Measurements from ENCODE around the gene COMMD7.

The COMMD7 gene

DNA sequence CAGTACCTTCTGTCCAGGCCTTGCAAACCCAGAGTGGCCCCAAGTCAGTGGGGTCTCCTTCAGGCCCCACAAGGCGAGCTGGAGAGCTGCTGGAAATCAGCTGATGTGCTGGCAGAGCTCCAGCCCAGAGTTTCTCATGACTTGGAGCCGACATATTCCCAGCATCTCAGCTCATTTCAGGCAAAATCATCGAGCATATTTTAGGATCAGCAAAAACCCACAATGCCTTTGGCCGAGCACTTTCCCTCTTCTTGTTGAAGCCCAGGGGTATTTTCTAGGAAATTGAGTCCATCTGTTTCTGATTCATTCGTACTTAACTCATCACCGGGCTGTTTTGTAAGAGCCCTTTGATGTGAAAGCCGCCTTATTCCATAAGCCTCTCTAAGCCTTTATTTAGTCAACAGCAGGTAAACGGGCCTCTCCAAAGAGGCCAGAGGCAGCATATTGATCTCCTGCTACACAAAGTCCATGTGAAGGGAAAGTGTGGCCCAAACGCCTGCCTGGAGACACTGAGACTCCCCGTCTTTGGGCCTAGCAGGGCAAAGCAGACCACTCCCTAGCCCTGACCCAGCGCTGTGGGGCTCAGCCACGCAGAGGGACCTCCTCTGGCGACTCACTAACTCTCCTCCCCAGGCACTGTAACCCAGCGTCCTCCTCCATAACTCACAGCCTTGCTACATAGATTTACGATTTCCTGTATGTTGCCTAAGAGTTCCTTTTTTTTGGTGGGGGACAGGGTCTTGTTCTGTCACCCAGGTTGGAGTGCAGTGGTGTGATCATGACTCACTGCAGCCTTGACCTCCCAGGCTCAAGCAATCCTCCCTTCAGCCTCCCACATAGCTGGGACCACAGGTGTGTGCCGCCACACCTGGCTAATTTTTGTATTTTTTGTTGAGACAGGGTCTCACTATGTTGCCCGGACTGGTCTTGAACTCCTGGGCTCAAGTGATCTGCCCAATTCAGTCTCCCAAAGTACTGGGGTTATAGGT lies 57.4 kb downstream of the COMMD7 start:
- DNase-seq (ENCODE audit: low read depth, low spot score), result no peak

DNA sequence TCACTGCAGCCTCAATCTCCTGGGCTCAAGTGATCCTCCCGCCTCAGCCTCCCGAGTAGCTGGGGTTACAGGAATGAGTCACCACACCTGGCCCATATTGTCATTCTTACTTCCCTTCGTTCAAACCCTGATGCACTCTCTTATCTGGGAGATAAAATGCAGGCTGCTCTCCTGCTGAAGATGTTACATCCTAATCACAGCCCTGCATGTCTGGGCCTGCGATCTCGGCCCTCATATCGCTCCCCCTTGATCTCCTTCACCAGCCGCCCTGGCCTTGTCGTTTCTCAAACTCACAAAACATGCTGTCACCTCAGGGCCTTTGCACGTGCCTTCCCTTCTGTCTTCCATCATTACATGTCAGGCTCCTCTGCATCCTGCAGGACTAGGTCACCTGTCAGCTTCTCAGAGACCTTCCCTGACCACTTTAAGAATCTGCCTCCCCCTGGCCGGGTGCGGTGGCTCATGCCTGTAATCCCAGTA lies 60.7 kb downstream of the COMMD7 start:
- no peak for DNase-seq (ENCODE audit: low read depth, low spot score)
- H3K4me3 ChIP-seq (ENCODE audit: low read length), result no peak overlapping the region

More for the DNA sequence above, 57.4 kb downstream of the COMMD7 start:
- no peak overlapping the region for H3K4me3 ChIP-seq (ENCODE audit: low read length)

DNA sequence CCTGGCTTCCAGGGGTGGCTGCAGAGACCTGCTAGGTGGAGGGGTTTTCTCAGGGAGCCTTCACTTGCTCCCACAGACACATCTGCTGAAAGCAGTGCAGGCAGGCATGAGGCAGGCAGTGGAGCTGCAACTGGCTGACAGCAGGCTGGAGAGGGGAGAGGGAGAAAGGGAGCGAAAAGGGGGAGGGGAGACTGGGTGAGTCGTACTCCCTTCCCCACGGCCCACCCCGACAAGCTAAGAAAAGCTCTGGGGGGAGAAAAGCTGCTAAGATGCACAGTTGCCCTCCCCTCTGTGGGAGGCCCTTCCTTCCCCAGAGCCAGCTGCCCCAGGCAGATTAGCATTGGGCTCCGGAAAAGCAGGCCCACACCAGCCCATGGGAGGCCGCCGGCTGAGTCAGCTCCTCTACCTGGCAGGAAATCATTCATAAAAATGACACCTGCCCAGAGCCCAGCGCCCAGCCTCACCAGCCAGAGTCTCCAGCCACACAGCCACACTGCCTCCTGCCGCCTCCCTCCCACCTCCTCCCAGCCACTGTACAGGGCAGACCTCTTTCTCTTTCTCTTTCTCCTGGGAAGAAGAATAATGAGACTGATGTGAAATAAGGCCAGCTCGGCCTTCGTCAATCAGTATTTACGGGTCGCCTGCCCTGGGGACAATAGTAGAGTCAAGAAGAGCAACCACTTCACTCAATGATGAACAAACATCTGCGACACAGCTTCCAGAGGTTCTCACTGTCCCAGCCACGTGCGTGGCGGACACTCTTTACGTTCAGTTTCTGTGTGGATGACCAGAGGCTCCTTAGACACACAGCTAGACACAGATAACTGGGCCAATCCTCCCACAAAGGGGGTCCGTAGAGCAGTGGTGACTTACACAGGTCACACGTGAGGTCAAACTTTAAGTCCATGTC lies 61.8 kb downstream of the COMMD7 start:
- peak overlapping the region; percentile 20 for H3K4me3 ChIP-seq (ENCODE audit: low read length)
- peak; percentile 79 for DNase-seq (ENCODE audit: low read depth, low spot score)

DNA sequence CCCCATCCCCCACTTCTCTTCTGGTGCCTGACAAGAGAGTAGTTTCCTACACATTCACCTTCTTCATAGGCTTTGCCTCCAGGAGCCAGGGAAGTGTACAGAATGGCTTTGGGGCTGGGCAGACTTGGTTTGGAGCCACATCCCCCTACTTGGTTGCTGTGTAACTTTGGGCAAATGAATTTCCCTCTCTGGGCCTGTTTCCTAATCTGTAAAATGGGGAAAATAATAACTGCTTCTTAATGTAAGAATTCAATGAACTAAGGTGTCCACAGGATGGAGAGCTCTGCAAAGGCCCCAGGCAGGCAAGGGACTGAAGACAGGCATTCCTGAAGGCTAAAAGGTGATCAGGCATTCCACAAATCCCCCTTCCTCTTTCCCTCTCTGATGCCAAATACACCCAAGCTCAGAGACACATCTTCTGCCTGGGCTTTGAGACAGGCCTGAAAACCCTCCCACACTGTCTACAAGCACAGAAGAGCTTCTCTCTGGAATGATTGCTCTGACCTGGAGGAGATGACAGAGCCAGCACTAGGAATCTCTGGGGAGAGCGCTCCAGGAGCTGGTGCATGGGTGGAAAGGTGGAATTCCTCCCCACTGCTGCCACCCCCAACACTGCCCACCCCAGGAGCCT lies 62.6 kb downstream of the COMMD7 start:
- no peak for DNase-seq (ENCODE audit: low read depth, low spot score)
- 0 out of 2 replicates have a peak overlapping the region, but pooled peaks have one; percentile 20 for H3K4me3 ChIP-seq (ENCODE audit: low read length)

DNA sequence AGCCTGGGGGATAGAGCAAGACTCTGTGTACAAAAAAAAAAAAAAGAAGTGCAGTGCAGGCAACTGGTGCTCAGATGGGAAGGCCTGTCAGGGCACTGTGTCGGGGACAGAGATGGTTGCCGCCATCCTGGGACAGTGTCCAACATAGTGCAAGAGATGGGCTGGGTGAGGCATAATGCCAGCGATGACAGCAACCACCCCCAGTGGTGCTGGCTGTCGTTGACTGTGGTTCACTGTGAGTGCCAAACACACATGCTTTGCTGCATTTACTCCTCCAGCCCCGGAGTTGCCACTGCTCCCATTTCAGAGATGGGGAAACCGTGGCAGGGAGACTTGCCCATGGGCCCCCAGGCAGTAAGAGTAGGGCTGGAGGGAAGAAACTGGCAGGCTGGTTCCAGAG lies 64.3 kb downstream of the COMMD7 start:
- no peak for DNase-seq (ENCODE audit: low read depth, low spot score)

DNA sequence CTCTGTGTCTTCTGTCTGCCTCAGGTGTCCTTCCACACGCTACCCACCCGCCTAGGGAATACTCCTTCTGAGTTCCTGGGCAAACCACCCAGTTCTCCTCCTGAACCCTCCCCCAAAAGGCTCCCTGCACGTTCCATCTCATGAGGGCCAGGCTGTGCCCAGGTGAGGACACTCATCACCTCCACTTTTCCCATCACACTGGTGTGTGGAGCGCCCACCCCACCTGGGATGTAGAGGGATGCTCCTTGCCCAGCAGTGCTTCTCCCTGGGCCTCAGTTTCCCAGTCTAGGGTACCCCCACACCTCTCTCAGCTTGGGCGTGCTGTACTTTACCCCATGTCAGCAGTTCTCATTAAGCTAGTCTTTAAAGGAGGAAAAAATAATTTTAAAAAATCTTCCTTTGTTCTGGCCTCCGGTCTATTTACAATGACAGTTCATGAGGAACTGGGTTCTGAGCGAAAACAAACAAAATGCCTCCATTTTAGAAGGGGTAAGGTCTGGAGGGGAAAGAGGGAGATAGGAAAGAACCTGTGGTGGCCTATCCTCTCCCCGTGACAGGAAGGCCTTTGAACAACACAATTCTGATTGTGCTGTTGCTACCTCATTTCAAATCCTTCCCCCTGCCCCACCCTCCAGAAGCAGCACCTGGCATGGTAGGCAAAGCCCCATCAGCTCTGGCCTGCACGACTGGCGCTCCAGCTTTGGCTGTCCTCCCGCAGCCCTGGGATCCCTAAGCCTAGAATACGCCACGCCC lies 67.9 kb downstream of the COMMD7 start:
- no peak overlapping the region for H3K4me3 ChIP-seq (ENCODE audit: low read length)
- DNase-seq (ENCODE audit: low read depth, low spot score), result peak; percentile 54

More for the DNA sequence above, 64.3 kb downstream of the COMMD7 start:
- H3K4me3 ChIP-seq (ENCODE audit: low read length), result no peak overlapping the region

DNA sequence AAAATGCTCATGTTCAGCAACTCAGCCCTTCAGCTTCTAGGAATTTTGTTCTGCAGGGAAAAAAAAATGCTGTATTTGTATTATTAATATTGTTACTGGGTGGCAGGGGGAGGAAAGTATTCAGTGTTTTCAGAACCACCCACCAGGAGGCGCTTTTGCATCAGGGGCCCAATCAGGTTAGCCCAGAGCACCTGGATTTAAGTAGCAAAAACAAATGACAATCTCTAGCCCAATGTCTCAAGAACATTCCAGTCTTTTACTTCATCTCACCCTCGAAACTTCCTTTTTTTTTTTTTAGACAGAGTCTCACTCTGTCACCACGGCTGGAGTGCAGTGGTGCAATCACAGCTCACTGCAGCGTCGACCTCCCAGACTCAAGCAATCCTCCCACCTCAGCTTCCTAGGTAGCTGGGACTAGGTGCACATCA lies 68.9 kb downstream of the COMMD7 start:
- no peak overlapping the region for H3K4me3 ChIP-seq (ENCODE audit: low read length)
- DNase-seq (ENCODE audit: low read depth, low spot score), result peak; percentile 78

DNA sequence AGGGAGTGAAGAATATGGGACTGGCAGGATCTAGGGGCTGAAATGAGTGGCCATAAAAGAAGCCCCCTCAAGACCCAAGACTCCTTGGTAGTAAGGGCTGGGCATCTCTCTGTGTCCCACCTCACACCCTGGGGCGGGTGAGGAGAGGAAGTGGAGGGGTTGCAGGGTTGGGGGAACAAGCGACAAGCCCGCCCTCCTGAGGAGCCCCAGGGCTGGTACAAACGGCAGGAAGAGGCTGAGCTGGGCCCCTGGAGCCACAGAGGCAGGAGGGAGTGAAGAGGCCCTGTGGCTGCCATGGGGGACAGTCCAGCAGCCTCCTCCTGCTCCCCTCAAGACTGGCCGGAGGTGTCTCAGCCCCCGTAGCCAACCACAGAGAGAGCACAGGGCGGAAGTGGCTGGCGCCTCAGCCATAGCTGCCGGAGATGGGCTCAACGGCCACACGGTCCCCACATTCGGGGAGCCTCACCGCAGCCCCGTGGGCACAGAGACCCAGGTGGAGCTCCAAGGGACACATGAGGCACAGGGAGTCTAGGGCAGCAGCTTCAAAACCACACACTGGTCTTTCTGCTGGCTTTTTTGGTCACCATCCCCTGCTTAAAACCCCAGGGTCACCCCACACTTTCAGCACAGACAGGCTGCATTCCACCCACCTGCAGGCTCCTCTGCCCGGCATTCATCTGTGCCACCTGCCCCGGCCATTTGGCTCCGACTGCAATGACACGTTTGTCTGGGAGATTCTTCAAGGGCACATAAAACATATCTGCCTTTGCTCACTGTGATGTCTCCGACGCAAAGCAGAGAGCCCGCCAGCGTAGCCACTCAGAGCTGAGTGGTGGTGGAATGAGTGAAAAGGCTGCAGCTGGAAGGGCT lies 70.0 kb downstream of the COMMD7 start:
- peak overlapping the region; percentile 47 for H3K4me3 ChIP-seq (ENCODE audit: low read length)
- DNase-seq (ENCODE audit: low read depth, low spot score), result peak; percentile 79

DNA sequence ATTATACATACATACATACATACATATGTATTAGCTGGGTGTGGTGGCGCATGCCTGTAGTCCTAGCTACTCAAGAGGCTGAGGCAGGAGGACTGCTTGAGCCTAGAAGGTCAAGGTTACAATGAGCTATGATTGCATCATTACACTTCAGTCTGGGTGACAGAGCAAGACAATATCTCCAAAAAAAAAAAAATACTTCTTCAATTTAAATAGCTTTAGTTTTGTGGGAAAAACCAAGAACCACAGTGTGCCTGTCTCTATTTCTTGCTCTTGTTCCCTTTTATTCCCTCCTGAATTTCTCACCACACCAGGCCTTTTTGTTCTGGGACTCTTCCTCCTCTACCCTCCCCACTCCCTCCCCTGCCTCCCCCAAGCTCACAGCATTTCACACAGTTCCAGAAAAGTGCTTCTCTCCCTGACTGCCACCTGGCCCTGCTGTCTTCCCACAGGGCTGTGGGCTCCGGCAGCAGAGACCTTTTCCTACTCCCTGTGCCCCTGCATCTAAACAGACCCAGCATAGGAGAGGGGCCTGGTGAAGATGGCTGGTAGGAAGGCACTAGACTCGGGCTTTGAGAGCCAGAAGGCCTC lies 70.8 kb downstream of the COMMD7 start:
- peak; percentile 66 for DNase-seq (ENCODE audit: low read depth, low spot score)
- peak overlapping the region; percentile 47 for H3K4me3 ChIP-seq (ENCODE audit: low read length)

DNA sequence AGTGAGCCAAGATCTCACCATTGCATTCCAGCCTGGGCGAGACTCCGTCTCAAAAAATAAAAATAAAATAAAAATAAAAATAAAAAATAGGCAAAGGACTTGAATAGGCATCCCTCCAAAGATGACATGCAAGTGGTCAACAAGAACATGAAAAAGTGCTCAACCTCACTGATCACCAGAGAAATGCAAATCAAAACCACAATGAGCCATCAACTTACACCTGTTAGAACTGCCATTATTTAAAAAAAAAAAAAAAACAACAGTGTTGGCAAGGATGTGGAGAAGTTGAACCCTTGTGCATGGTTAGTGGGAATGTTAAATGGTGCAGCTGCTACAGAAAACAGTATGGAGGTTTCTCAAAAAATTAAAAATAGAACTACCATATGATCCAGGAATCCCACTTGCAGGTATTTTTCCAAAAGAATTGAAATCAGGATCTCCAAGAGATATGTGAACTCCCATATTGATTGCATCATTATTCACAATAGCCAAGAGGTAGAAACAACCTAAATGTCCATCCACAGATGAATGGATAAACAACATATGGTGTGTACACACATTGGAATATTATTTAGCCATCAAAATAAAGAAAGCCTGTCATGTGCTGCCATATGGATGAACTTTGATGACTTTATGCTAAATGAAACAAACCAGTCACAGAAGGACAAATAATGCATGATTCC lies 72.4 kb downstream of the COMMD7 start:
- peak; percentile 71 for DNase-seq (ENCODE audit: low read depth, low spot score)
- no peak overlapping the region for H3K4me3 ChIP-seq (ENCODE audit: low read length)

DNA sequence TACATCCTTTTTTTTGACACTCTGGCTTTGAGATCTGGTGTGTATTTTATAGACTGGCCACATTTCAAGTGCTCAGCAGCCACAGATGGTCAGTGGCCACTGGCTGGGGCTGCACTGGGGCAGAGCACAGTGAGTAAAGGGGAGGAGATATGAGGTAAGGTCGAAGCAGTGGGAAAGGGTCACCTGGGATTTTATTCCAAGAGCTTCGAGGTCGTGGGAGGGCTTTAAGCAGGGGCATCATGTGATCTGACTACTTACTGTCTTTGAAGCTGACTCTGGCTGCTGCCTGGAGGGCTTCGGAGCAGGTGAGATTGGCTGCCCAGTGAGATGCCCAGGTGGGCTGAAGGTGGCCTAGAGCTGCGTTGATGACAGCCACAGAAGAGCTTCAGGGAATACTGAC lies 76.2 kb downstream of the COMMD7 start:
- DNase-seq (ENCODE audit: low read depth, low spot score), result no peak
- no peak overlapping the region for H3K4me3 ChIP-seq (ENCODE audit: low read length)

DNA sequence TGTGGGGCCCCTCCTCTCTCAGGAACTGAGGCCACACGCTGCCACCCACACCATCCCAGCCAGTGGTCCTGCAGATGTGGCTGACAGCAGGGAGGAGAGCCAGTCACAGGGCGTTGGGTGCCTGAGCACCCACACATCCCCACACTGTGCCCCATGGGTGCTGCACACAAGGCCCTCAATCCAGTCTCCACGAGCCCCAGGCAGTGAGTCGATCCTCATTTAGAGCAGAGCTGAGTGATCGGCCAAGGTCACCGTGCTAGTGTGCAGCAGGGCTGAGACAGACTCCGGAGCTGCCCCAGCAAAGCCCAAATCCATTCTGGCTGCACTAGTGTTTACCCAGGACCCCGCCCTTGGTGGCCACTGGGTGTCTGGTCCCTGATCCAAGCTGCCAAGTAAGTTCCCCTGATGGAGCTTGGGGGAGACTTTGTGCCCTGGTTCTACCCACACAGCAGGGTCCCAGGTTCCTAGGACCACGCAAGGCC lies 78.5 kb downstream of the COMMD7 start:
- no peak for DNase-seq (ENCODE audit: low read depth, low spot score)
- no peak overlapping the region for H3K4me3 ChIP-seq (ENCODE audit: low read length)

DNA sequence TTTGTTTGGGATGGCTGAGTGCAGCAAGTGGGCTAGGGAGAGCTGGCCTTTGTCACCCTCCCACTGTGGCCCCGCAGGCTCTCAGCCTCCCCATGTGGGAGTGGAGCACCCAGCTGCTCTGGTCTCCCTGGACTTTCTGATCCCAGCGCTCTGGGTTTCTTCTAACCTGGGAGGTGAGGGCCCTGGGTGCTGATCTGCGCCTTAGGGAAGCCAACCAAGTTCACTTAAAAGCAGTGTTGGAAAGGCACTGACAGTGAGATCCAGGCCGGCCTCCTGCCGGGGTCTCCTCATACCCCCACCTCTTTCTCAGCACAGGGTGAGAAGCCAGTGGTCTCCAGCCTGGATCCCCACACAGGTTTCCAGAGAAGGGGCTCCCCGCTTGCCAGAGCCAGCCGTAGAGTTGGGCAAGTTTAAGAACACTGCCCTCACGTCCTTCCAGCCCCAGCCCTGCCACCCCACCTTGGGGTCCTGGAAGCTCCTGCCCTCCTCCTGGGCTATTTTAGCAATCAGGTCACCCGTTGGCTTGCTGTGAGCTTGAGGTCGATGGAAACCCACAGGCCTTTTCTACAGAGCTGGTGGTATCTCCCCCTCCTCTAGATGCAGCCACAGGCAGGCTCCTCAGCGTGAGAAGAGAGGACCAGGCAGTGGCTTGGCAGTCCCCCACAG lies 79.1 kb downstream of the COMMD7 start:
- H3K4me3 ChIP-seq (ENCODE audit: low read length), result no peak overlapping the region
- DNase-seq (ENCODE audit: low read depth, low spot score), result no peak

DNA sequence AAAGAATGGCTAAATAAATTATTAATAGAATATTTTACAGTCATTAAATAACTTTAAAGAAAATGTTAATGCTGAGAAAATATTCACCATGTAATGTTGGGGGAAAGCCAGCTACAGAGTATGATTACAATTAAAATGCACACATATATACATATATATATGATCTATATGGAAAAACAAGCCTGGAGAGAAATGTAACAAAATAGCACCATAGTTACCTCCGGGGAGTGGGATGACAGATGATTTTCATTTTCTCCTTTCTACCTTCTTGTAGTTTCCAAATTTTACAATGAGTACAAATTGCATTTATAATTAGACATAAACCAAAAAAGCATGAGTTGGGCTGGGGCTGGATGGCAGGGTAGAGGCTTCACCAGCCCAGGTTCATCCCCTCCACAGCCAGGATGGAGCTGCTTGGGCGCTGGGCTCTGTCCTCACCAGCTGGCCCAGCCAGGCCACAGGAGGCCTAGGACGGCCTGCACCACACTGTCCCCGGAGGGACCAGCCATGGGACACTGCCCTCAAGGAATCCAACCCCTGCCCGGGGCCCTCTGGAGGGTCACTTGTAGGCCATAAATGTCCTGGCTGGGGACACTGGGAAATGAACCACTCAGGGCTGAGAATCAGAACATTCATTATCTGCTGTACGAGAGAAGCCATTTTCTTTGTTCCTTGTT lies 79.8 kb downstream of the COMMD7 start:
- DNase-seq (ENCODE audit: low read depth, low spot score), result no peak

DNA sequence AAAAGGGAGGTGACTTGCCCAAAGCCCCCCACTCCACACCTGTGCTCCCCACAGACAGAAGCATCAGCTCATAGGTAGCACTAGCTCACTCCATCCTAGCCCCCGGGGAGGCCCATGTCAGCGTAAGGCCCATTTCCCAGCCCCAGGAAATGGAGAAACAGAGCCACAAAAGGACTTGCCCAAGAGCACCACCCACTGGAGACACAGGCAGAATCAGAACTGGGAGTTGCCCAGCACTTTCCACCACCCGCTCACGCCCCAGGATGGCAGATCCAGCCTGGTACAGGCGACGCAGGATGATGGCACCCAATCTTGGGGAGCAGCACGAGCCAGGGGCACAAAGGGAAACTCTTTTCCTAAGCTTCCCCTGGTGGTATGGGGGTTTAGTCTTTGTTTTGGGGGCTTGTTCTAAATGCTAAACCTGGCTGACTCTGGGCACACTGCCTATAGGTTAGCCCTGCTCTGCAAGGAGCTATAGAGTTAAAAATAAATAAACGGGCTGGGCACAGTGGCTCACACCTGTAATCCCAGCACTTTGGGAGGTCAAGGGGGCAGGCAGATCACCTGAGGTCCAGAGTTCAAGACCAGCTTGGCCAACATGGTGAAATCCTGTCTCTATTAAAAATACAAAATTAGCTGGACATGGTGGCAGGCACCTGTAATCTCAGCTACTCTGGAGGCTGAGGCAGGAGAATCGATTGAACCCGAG lies 81.3 kb downstream of the COMMD7 start:
- no peak overlapping the region for H3K4me3 ChIP-seq (ENCODE audit: low read length)

More for the DNA sequence above, 79.8 kb downstream of the COMMD7 start:
- H3K4me3 ChIP-seq (ENCODE audit: low read length), result no peak overlapping the region

More for the DNA sequence above, 81.3 kb downstream of the COMMD7 start:
- no peak for DNase-seq (ENCODE audit: low read depth, low spot score)
